ENCODE measurements around the gene SLC27A4.

DNA sequence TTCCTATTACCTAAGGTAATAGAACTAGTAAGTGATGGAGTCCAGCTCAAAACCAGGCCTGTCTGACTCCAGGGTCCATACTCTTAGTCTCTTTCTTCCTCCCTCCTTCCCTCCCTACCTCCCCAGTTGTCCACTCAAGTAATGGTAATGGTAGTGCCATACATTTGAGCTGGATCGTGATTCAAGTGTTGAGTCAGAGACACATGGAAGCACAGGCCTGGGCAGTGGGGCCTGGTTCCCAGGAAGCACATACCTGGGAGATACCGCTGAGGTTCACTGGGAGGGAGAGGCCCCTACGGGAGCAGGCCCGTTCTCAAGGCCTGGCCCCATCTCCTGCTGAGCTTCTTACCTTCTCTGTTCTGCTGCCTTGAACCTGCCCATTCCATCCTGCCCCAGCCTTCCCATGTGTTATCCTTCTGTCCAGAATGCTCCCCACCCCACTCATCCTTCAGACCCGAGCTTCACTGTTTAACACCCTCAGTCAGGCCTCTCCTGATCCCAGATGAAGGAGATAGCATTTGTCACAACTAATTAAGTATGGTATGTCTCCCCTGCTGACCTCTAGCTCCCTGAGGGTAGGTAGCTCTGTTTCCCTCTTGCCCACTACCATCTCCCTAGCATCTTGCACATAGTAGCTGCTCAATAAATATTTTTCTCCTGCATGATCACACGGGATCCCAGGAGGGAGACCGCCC is 44.6 kb downstream of the SLC27A4 start:
- TF ChIP-seq, protein P1, sequence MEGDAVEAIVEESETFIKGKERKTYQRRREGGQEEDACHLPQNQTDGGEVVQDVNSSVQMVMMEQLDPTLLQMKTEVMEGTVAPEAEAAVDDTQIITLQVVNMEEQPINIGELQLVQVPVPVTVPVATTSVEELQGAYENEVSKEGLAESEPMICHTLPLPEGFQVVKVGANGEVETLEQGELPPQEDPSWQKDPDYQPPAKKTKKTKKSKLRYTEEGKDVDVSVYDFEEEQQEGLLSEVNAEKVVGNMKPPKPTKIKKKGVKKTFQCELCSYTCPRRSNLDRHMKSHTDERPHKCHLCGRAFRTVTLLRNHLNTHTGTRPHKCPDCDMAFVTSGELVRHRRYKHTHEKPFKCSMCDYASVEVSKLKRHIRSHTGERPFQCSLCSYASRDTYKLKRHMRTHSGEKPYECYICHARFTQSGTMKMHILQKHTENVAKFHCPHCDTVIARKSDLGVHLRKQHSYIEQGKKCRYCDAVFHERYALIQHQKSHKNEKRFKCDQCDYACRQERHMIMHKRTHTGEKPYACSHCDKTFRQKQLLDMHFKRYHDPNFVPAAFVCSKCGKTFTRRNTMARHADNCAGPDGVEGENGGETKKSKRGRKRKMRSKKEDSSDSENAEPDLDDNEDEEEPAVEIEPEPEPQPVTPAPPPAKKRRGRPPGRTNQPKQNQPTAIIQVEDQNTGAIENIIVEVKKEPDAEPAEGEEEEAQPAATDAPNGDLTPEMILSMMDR (IDR thresholded peaks at IDR 0.05): no peak
- TF ChIP-seq POLR2A (IDR thresholded peaks at IDR 0.05): no peak
